Measurements from ENCODE around the gene SYTL3.

The SYTL3 gene

DNA sequence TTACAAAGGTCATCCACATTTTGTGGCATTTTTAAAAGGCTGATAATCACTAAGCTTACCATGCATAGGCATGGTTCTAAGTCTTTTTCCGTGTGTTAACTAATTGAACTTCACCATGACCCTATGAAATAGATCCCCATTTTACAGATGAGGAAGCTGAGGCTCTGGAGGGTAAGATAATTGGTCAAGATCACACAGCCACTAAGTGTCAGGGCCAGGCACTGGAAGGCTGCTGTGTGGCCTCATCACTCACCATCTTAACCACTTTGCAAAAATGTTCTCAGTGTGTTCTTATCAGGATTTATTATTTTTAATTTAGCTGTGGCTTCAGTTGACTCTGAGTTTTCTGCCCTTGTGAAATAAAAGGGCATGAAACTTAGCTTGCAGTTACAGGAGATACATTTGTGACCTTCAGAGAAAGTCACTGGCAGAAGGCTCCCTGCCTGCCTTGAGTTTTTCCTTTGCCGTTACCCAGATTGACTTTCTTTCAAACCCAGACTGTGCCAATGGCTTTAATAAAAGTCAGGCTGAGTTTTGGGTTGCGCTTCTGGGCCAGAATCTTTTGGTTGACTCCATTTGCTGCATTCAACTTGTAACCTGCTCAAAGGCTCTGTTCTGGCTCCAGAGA lies 87.3 kb downstream of the SYTL3 start:
- Histone ChIP-seq H3K27me3 (ENCODE audit: control insufficient read depth, low read length) (no peaks in the 10 kb centered on the region; the same call in 1 of the 2 replicates), H3K9me2 (replicated peaks; ENCODE audit: control insufficient read depth, low read length) (no peaks in the 10 kb centered on the region), H4K20me1 (ENCODE audit: control insufficient read depth, insufficient read depth, low read depth, low read length) (no peaks in the 10 kb centered on the region), H3F3A (ENCODE audit: control insufficient read depth, insufficient read depth) (no peaks in the 10 kb centered on the region), H3K4me2 (ENCODE audit: low read length) (no peak overlapping the region), H3K79me2 (ENCODE audit: control insufficient read depth, low read length) (no peaks in the 10 kb centered on the region), H3K36me3 (ENCODE audit: control insufficient read depth, low read length) (no peaks in the 10 kb centered on the region), H3K4me3 (ENCODE audit: low read length) (no peak overlapping the region), H3K4me1 (ENCODE audit: control insufficient read depth, low read length) (no peaks in the 10 kb centered on the region), H3K27ac (ENCODE audit: low read depth, low read length) (no peak overlapping the region), H3K9me3 (ENCODE audit: control insufficient read depth, insufficient read depth, low read length) (peaks cover 11% of the 10 kb centered on the region)
- TF ChIP-seq EZH2phosphoT487 (IDR thresholded peaks at IDR 0.05; ENCODE audit: borderline replicate concordance, low read length), result no peak
- TF ChIP-seq, protein P1, sequence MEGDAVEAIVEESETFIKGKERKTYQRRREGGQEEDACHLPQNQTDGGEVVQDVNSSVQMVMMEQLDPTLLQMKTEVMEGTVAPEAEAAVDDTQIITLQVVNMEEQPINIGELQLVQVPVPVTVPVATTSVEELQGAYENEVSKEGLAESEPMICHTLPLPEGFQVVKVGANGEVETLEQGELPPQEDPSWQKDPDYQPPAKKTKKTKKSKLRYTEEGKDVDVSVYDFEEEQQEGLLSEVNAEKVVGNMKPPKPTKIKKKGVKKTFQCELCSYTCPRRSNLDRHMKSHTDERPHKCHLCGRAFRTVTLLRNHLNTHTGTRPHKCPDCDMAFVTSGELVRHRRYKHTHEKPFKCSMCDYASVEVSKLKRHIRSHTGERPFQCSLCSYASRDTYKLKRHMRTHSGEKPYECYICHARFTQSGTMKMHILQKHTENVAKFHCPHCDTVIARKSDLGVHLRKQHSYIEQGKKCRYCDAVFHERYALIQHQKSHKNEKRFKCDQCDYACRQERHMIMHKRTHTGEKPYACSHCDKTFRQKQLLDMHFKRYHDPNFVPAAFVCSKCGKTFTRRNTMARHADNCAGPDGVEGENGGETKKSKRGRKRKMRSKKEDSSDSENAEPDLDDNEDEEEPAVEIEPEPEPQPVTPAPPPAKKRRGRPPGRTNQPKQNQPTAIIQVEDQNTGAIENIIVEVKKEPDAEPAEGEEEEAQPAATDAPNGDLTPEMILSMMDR (IDR thresholded peaks at IDR 0.05; ENCODE audit: low read depth, low read length, poor library complexity, severe bottlenecking), result no peak

DNA sequence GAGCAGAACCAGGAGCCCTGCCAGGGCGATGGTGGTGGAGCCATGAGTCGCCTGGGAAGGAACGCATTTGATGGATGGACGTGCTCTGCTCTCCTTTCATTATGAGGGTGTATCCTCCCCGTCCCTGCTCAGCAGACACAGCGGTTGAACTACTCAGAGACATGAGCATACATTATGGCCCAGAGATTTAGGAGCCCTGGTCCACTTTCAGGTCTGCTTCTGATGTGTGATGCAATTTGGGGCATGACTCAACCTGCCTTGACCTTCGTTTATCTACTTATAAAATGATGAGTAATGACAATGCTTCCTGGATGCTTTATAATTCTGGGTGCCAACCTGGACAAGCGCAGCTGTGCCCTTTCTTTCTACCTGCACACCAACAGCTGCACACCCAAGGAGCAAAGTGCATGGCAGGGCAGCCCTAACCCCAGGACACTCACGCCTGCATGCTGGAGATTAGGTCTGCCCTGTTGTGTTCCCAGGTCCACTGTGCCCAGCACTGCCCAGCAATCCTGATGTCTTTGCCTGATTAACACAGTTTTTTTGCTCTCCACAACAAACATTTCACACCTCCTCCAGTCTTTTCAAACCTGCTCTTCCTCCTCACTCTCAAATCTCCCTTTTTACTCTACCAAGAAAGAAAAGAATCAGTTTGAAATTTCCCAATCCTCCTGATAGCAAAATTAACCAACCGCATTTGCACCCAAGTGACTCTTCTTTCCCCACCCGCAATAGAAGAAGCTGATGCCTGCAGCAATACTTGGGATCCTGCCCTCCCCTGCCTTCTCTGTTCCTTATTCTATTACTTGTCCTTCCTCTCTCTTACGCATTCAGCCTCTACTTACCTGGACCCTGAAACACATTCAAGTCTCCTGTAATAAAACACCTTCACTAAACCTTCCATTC lies 88.1 kb downstream of the SYTL3 start:
- TF ChIP-seq, protein P1 (IDR thresholded peaks at IDR 0.05; ENCODE audit: low read depth, low read length, poor library complexity, severe bottlenecking), result no peak
- TF ChIP-seq EZH2phosphoT487 (IDR thresholded peaks at IDR 0.05; ENCODE audit: borderline replicate concordance, low read length), result no peak
- no peaks in the 10 kb centered on the region for H3K79me2 ChIP-seq (ENCODE audit: control insufficient read depth, low read length)

DNA sequence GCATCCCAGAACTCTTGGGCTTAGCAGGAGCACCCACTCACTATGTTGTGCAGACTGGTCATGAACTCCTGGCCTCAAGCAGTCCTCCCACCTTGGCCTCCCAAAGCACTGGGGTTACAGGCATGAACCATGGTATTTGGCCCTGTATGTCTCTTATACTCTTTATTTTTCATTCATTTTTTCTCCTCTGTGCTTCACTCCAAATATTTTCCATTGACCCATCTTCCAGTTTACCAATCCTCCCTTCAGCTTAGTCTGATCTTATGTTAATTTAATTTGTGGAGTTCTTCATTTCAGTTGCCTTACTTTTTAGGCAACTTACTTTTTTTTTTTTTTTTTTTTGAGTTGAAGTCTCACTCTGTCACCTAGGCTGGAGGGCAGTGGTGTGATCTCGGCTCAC lies 89.8 kb downstream of the SYTL3 start:
- Histone ChIP-seq H3K27me3 (ENCODE audit: control insufficient read depth, low read length) (peaks cover 4% of the 10 kb centered on the region), H3K79me2 (ENCODE audit: control insufficient read depth, low read length) (no peaks in the 10 kb centered on the region), H4K20me1 (ENCODE audit: control insufficient read depth, insufficient read depth, low read depth, low read length) (no peaks in the 10 kb centered on the region), H3K4me1 (ENCODE audit: control insufficient read depth, low read length) (no peaks in the 10 kb centered on the region), H3K4me3 (ENCODE audit: low read length) (no peak overlapping the region), H3K9me3 (ENCODE audit: control insufficient read depth, insufficient read depth, low read length) (peaks cover 5% of the 10 kb centered on the region; the same call in 1 of the 2 replicates), H3K4me2 (ENCODE audit: low read length) (no peak overlapping the region), H3F3A (ENCODE audit: control insufficient read depth, insufficient read depth) (no peaks in the 10 kb centered on the region), H3K36me3 (ENCODE audit: control insufficient read depth, low read length) (no peaks in the 10 kb centered on the region), H3K9me2 (replicated peaks; ENCODE audit: control insufficient read depth, low read length) (no peaks in the 10 kb centered on the region), H3K27ac (ENCODE audit: low read depth, low read length) (no peak overlapping the region)
- no peak for TF ChIP-seq EZH2phosphoT487 (IDR thresholded peaks at IDR 0.05; ENCODE audit: borderline replicate concordance, low read length)
- TF ChIP-seq, protein P1 (IDR thresholded peaks at IDR 0.05; ENCODE audit: low read depth, low read length, poor library complexity, severe bottlenecking), result no peak

More for the DNA sequence above, 88.1 kb downstream of the SYTL3 start:
- Histone ChIP-seq H3K27ac (ENCODE audit: low read depth, low read length) (no peak overlapping the region), H3K9me2 (replicated peaks; ENCODE audit: control insufficient read depth, low read length) (no peaks in the 10 kb centered on the region), H3F3A (ENCODE audit: control insufficient read depth, insufficient read depth) (no peaks in the 10 kb centered on the region), H4K20me1 (ENCODE audit: control insufficient read depth, insufficient read depth, low read depth, low read length) (no peaks in the 10 kb centered on the region), H3K4me3 (ENCODE audit: low read length) (no peak overlapping the region), H3K27me3 (ENCODE audit: control insufficient read depth, low read length) (peaks cover 1% of the 10 kb centered on the region), H3K4me1 (ENCODE audit: control insufficient read depth, low read length) (no peaks in the 10 kb centered on the region), H3K36me3 (ENCODE audit: control insufficient read depth, low read length) (no peaks in the 10 kb centered on the region), H3K9me3 (ENCODE audit: control insufficient read depth, insufficient read depth, low read length) (peaks cover 11% of the 10 kb centered on the region), H3K4me2 (ENCODE audit: low read length) (no peak overlapping the region)

All from DOHH2 (cell line).